H1 (cell line): ENCODE data around the gene AGBL4. TPM values are rescaled to one million over a fixed set of nuclear protein-coding genes. Genes with fewer than 3 reads are reported as not detected.

ENCODE experiments used
- CTCF ChIA-PET: fragments of 300-600 bp; sonication (Branson Sonifier 250); formaldehyde crosslinking; loops from one replicate; lab custom pipeline; 2021; ENCODE audit not compliant: partially characterized antibody; lab: Charles Lee
- POLR2A ChIA-PET: fragments of 300-600 bp; sonication (Branson Sonifier 250); formaldehyde crosslinking; loops from one replicate; lab custom pipeline; 2021; ENCODE audit warnings: inconsistent platforms; ENCODE audit not compliant: partially characterized antibody; lab: Charles Lee
- DNase-seq, 2 experiments: peaks; one replicate each; pipeline versions ENCODE4 v3.0.0 to v3.0.0-alpha.2; 2010 to 2022; ENCODE audit warnings: low spot score in 2 of 2, low read depth in 1 of 2, mixed read lengths in 1 of 2
- FAIRE-seq: peaks from 2 replicates; lab custom pipeline; 2011; peaks lifted over from hg19 to GRCh38; lab: Jason Lieb, UNC
- H2AFZ ChIP-seq: 2 replicates; pipeline ENCODE4 v1.8.1; 2012; ENCODE audit warnings: low read length, inconsistent platforms
- H2AK5ac ChIP-seq: 2 replicates; pipeline ENCODE4 v1.6.1; 2013; ENCODE audit warnings: low read depth, low read length
- H2BK120ac ChIP-seq: replicated peaks from 2 replicates; pipeline ENCODE3; 2013; ENCODE audit warnings: low read depth, low read length, inconsistent platforms
- H2BK12ac ChIP-seq: 2 replicates; pipeline ENCODE4 v1.6.1; 2013; ENCODE audit warnings: low read depth, low read length
- H2BK15ac ChIP-seq: 2 replicates; pipeline ENCODE4 v1.6.1; 2013; ENCODE audit warnings: low read length
- H2BK20ac ChIP-seq: 2 replicates; pipeline ENCODE4 v1.6.1; 2013; ENCODE audit warnings: low read length
- H2BK5ac ChIP-seq: 2 replicates; pipeline ENCODE4 v1.6.1; 2013; ENCODE audit warnings: low read depth, low read length
- H3K14ac ChIP-seq: 2 replicates; pipeline ENCODE4 v1.6.1; 2013; ENCODE audit warnings: inconsistent platforms; ENCODE audit not compliant: insufficient read length
- H3K18ac ChIP-seq: 2 replicates; pipeline ENCODE4 v1.6.1; 2013; ENCODE audit warnings: low read length; ENCODE audit errors: extremely low read depth
- H3K23ac ChIP-seq: 2 replicates; pipeline ENCODE4 v1.6.1; 2013; ENCODE audit warnings: inconsistent platforms; ENCODE audit not compliant: insufficient read length
- H3K23me2 ChIP-seq: 2 replicates; pipeline ENCODE4 v1.6.1; 2013; ENCODE audit warnings: low read depth, low read length
- H3K27ac ChIP-seq: 2 replicates; pipeline ENCODE4 v1.6.1; 2011; ENCODE audit warnings: low read depth, low read length, inconsistent platforms
- H3K27me3 ChIP-seq, 4 experiments: replicated peaks in 1 of 4; 1 replicate in 1 of 4; 2 replicates in 3 of 4; pipeline versions ENCODE4 v1.6.1 to v1.8.1; 2011 to 2013; ENCODE audit warnings: low read length in 3 of 4, mild to moderate bottlenecking in 3 of 4, inconsistent platforms in 2 of 4, mixed read lengths in 2 of 4, moderate library complexity in 1 of 4; ENCODE audit not compliant: control insufficient read depth in 3 of 4, insufficient read depth in 3 of 4; ENCODE audit errors: extremely low read depth in 1 of 4
- H3K36me3 ChIP-seq, 4 experiments: 2 replicates each; pipeline versions ENCODE4 v1.6.1 to v1.8.1; 2011 to 2013; ENCODE audit warnings: mild to moderate bottlenecking in 4 of 4, low read length in 3 of 4, moderate library complexity in 2 of 4, control low read depth in 1 of 4, inconsistent platforms in 1 of 4; ENCODE audit not compliant: insufficient read depth in 4 of 4, control insufficient read depth in 2 of 4
- H3K4ac ChIP-seq: replicated peaks from 2 replicates; pipeline ENCODE3; 2013; ENCODE audit warnings: low read length, low read depth, mixed read lengths, inconsistent platforms; ENCODE audit not compliant: insufficient read length
- H3K4me1 ChIP-seq, 4 experiments: replicated peaks in 1 of 4; 1 replicate in 1 of 4; 2 replicates in 3 of 4; pipeline versions ENCODE4 v1.6.1 to v1.8.1; 2011 to 2013; ENCODE audit warnings: low read length in 3 of 4, inconsistent platforms in 2 of 4, mixed read lengths in 1 of 4; ENCODE audit not compliant: insufficient read depth in 4 of 4, control insufficient read depth in 3 of 4
- H3K4me2 ChIP-seq, 2 experiments: 2 replicates each; pipeline versions ENCODE4 v1.6.1 to v1.8.1; 2011 to 2013; ENCODE audit warnings: low read depth in 2 of 2, low read length in 2 of 2, control low read depth in 1 of 2, inconsistent platforms in 1 of 2, mild to moderate bottlenecking in 1 of 2; ENCODE audit not compliant: insufficient read depth in 1 of 2
- H3K4me3 ChIP-seq, 4 experiments: fragments of 200-600, 300-600 bp in 1 of 4; sonication (generic), shearing (Covaris generic), sonication (Bioruptor Twin) in 1 of 4; 2 replicates each; pipeline versions ENCODE4 v1.5.1 to v1.8.1; 2011 to 2016; ENCODE audit warnings: low read length in 4 of 4, low read depth in 3 of 4, control low read depth in 2 of 4, inconsistent platforms in 2 of 4, mild to moderate bottlenecking in 2 of 4, mixed read lengths in 1 of 4, moderate library complexity in 1 of 4; ENCODE audit not compliant: insufficient read depth in 2 of 4; ENCODE audit errors: extremely low read depth in 1 of 4
- H3K56ac ChIP-seq: replicated peaks from 2 replicates; pipeline ENCODE3; 2013; ENCODE audit warnings: low read depth, mild to moderate bottlenecking, mixed read lengths, low read length, inconsistent platforms; ENCODE audit not compliant: insufficient read length
- H3K79me1 ChIP-seq: 2 replicates; pipeline ENCODE4 v1.6.1; 2013; ENCODE audit warnings: low read depth, low read length, control low read depth
- H3K79me2 ChIP-seq, 2 experiments: 2 replicates each; pipeline versions ENCODE4 v1.6.1 to v1.8.1; 2012 to 2013; ENCODE audit warnings: low read length in 2 of 2, mild to moderate bottlenecking in 2 of 2, inconsistent platforms in 1 of 2; ENCODE audit not compliant: insufficient read depth in 2 of 2, control insufficient read depth in 1 of 2
- H3K9ac ChIP-seq, 4 experiments: replicated peaks in 1 of 4; 1 replicate in 1 of 4; 2 replicates in 3 of 4; pipeline versions ENCODE4 v1.6.1 to v1.8.1; 2011 to 2013; ENCODE audit warnings: low read depth in 3 of 4, low read length in 3 of 4, control low read depth in 2 of 4, mild to moderate bottlenecking in 2 of 4, moderate library complexity in 2 of 4, inconsistent platforms in 1 of 4; ENCODE audit errors: extremely low read depth in 1 of 4
- H3K9me3 ChIP-seq, 2 experiments: 2 replicates each; pipeline versions ENCODE4 v1.6.1 to v1.8.1; 2012 to 2013; ENCODE audit warnings: mild to moderate bottlenecking in 2 of 2, moderate library complexity in 2 of 2, control low read depth in 1 of 2, inconsistent platforms in 1 of 2, low read depth in 1 of 2, low read length in 1 of 2, mixed read lengths in 1 of 2; ENCODE audit not compliant: insufficient read depth in 2 of 2
- H4K20me1 ChIP-seq, 2 experiments: replicated peaks in 1 of 2; 2 replicates each; pipeline versions ENCODE3 to v1.8.1; 2011 to 2013; ENCODE audit warnings: inconsistent platforms in 2 of 2, low read length in 2 of 2, mild to moderate bottlenecking in 1 of 2; ENCODE audit not compliant: insufficient read depth in 2 of 2, control insufficient read depth in 1 of 2
- H4K5ac ChIP-seq: 2 replicates; pipeline ENCODE4 v1.6.1; 2013; ENCODE audit warnings: low read length, low read depth, mixed read lengths, inconsistent platforms; ENCODE audit not compliant: insufficient read length
- H4K8ac ChIP-seq: 2 replicates; pipeline ENCODE4 v1.8.0; 2013; ENCODE audit warnings: mild to moderate bottlenecking, moderate library complexity, low read length, inconsistent platforms; ENCODE audit not compliant: insufficient read depth; ENCODE audit errors: extremely low read depth
- H4K91ac ChIP-seq: replicated peaks from 2 replicates; pipeline ENCODE3; 2013; ENCODE audit warnings: low read length, mixed read lengths, inconsistent platforms; ENCODE audit not compliant: insufficient read length
- ATF3 ChIP-seq: IDR thresholded peaks from 2 replicates; pipeline ENCODE4 v1.6.1; 2011; ENCODE audit warnings: low read depth, mild to moderate bottlenecking, low read length; ENCODE audit not compliant: insufficient read depth
- EZH2 ChIP-seq: fragments of 200-600 bp; sonication (generic); IDR thresholded peaks from 2 replicates; pipeline ENCODE4 v1.7.1; 2012; ENCODE audit warnings: low read depth, mild to moderate bottlenecking, moderate library complexity, low read length, inconsistent platforms; ENCODE audit not compliant: severe bottlenecking
- GTF2F1 ChIP-seq: IDR thresholded peaks from 2 replicates; pipeline ENCODE4 v1.6.1; 2012; ENCODE audit warnings: low read depth, low read length, improper control_type of control experiment, borderline replicate concordance
- RFX5 ChIP-seq: IDR thresholded peaks from 2 replicates; pipeline ENCODE4 v1.6.1; 2011; ENCODE audit warnings: low read depth, low read length, improper control_type of control experiment, borderline replicate concordance
- SP1 ChIP-seq: IDR thresholded peaks from 2 replicates; pipeline ENCODE4 v1.6.1; 2011; ENCODE audit warnings: low read depth, low read length
- SUZ12 ChIP-seq: fragments of 200-600 bp; sonication (generic); IDR thresholded peaks from 2 replicates; pipeline ENCODE4 v1.6.1; 2012; ENCODE audit warnings: mild to moderate bottlenecking, inconsistent platforms, low read length, moderate library complexity, mixed read lengths
- WGBS, 2 experiments: shearing (Covaris generic) in 1 of 2; methylation state at CpG; one replicate each; pipeline versions ENCODE4 v1.1.6 to v1.1.7; 2013 to 2015; ENCODE audit warnings: low lambda C conversion rate in 2 of 2, mixed read lengths in 2 of 2, inconsistent platforms in 1 of 2, low coverage in 1 of 2, missing lambda C conversion rate in 1 of 2; ENCODE audit not compliant: insufficient replicate concordance in 2 of 2, insufficient coverage in 1 of 2, insufficient read length in 1 of 2; ENCODE audit errors: extremely low coverage in 1 of 2, missing lambda C conversion rate in 1 of 2; 5-methylcytosine and 5-hydroxymethylcytosine counted together
- polyA plus RNA-seq, 7 experiments: library from polyadenylated mRNA; depleted of rRNA in 3 of 7; stranded (reverse) in 5 of 7; unstranded in 2 of 7; fragments of >200 nt in 5 of 7; fragments of 200-250 nt in 2 of 7; gene quantifications; 1 replicate in 5 of 7; 2 replicates in 1 of 7; 4 replicates in 1 of 7; pipeline versions ENCODE4 v1.2.1 to v1.2.3, GENCODE V29; 2011 to 2013; ENCODE audit warnings: missing spikeins in 2 of 7, mixed read lengths in 2 of 7
- total RNA-seq: library from RNA; stranded (reverse); fragmentation: NEBNext Ultra II Directional; extraction: Animal tissue kit (Norgen Biotek cat#: 25700); gene quantifications from 2 replicates; pipeline ENCODE4 v1.2.1, GENCODE V29; 2021

AGBL4 gene
- total and polyA plus RNA-seq, 2 of the 8 experiments (the other 6 are each of a cell fraction or from before 2014, with no cell fraction given), result 0.41 to 0.45 TPM

- no peak for FAIRE-seq
- Histone ChIP-seq H2AK5ac (no peak overlapping the region), H3K4ac (no peak overlapping the region), H3K9ac (no peak overlapping the region), H3K4me3 (no peak overlapping the region), H3K56ac (no peak overlapping the region), H3K4me1 (no peaks in the 10 kb centered on the region), H3K79me2 (no peaks in the 10 kb centered on the region), H3K36me3 (no peaks in the 10 kb centered on the region), H2BK20ac (no peak overlapping the region), H2BK15ac (no peak overlapping the region), H3K27me3 (no peaks in the 10 kb centered on the region)
- CTCF ChIA-PET, result no interaction called here
- no peak for TF ChIP-seq SP1
- no peak for TF ChIP-seq ATF3
- no peak for TF ChIP-seq EZH2
- no peak for TF ChIP-seq RFX5
- TF ChIP-seq GTF2F1, result no peak
- TF ChIP-seq SUZ12, result no peak
- TF ChIP-seq, all 59 proteins: peak for 0
- no peak overlapping the region for H4K8ac ChIP-seq
- no peak overlapping the region for H3K14ac ChIP-seq
- H3K23ac ChIP-seq, result no peak overlapping the region
- no peak overlapping the region for H4K5ac ChIP-seq
- no peak overlapping the region for H2BK5ac ChIP-seq
- H3K27ac ChIP-seq, result no peak overlapping the region
- WGBS, 2 experiments, result 64% methylated on average over 1 of the region's 1 CpG; no CpG with 5 or more reads in 1 of the 2 experiments
- H2AFZ ChIP-seq, result no peak overlapping the region
- H4K20me1 ChIP-seq, result no peaks in the 10 kb centered on the region
- H4K91ac ChIP-seq, result no peak overlapping the region
- H3K79me1 ChIP-seq, result no peaks in the 10 kb centered on the region
- peaks cover 64 to 77% of the 10 kb centered on the region in 2 experiments for H3K9me3 ChIP-seq
- no peaks in the 10 kb centered on the region for H3K23me2 ChIP-seq
- POLR2A ChIA-PET, result no interaction called here
- no peak overlapping the region for H3K4me2 ChIP-seq
- H2BK120ac ChIP-seq, result no peak overlapping the region
- no peak for DNase-seq
- H2BK12ac ChIP-seq, result no peak overlapping the region
- no peak overlapping the region for H3K18ac ChIP-seq
Measured at GRCh38 chr1:49416758-49417157, 607.0 kb downstream of the AGBL4 start.
